Ammon's horn (tissue), 1 donor: ENCODE data around the gene FBXO38.

Experiments
- DNase-seq: peaks from one replicate; pipeline ENCODE4 v3.0.0-alpha.2; 2016; ENCODE audit warnings: low spot score

FBXO38 gene, protein sequence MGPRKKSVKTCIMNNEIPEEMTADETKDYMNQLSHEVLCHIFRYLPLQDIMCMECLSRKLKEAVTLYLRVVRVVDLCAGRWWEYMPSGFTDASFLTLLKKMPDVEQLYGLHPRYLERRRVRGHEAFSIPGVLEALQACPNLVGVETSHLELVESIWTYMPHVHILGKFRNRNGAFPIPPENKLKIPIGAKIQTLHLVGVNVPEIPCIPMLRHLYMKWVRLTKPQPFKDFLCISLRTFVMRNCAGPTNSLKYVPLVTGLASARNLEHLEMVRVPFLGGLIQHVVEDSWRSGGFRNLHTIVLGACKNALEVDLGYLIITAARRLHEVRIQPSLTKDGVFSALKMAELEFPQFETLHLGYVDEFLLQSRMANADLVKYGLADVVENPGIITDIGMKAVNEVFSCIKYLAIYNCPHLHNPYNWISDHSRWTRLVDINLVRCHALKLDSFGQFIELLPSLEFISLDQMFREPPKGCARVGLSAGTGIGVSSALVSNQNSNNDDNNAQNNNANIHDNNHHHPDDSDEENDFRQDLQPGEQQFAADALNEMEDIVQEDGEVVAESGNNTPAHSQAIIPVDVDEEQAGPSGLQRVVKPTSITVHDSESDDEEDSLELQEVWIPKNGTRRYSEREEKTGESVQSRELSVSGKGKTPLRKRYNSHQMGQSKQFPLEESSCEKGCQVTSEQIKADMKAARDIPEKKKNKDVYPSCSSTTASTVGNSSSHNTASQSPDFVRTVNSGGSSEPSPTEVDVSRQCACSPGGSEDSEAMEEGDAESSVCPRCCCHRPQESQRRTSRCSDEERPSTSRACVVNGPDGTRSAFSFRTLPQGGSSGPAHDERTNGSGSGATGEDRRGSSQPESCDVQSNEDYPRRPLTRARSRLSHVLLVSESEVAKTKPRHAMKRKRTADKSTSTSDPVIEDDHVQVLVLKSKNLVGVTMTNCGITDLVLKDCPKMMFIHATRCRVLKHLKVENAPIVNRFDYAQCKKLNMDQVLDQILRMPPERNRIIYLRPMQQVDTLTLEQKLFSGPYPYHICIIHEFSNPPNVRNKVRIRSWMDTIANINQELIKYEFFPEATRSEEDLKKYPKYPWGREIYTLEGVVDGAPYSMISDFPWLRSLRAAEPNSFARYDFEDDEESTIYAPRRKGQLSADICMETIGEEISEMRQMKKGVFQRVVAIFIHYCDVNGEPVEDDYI

DNA sequence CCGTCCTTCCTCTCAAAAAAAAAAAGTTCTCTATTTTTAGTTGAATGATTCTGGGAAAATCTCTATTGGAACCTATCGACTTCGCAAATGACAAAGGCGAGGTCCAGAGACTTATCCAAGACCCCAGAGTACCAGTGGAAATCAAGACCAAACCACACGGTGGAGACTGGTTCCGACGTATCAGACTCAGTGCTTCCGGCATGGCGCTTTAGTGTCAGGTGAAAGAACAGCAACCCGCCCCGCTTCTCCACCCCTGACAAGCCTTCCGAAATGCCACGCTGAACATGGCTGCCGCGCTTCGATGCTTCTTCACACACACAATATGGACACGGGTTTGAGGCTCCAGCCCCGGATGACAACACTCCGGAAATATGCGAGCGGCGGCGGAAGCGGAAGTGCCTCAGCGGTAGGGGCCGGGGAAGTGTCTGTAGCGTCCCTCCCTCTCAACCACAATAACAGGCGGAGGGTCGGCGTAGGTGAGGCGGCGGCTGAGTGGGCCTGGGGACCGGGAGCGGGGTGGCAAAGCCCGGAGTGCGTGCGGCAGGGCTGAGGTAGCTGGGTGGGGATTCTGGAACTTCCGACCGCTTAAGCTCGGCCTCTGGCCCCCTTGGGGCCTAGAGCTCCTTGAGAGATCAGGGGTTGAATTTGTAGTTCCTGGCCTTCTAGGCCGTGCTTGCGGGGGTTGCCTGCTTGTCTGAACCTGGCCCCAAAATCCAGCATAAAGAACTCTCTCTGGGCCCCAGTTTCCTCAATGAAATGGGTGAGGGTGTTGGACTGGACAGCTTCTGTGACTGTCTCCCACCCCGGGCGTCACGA is at the start of gene FBXO38:
TSS of gene FBXO38 (plus strand) at position 395 of the 816 bp plus-strand sequence. CDS start 10,819 bp downstream, outside the sequence.
- DNase-seq = peak; percentile 99

DNA sequence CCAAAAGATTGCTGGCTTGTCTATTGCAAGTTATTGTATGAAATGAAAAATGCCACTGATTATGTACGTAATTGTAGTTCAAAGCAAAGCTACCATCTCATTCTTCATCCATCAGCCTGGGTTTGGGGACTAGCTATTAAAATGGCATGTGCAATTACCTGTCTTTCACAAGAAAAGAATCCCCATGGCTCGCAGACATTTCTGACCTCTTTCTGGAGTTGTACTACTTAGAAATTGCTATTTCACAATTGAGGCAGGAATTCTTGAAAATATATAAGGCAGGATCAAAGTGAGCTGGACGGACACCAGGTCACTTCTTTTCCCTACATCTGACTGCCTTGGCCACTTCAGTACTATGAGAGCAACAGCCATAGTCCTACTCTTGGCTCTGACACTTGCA is 48.5 kb upstream of the FBXO38 start, which contains the start of gene SPINK9:
TSS of gene SPINK9 (plus strand) at position 301 of the 400 bp plus-strand sequence. CDS start at position 356, 55 bp downstream.
- no peak for DNase-seq

DNA sequence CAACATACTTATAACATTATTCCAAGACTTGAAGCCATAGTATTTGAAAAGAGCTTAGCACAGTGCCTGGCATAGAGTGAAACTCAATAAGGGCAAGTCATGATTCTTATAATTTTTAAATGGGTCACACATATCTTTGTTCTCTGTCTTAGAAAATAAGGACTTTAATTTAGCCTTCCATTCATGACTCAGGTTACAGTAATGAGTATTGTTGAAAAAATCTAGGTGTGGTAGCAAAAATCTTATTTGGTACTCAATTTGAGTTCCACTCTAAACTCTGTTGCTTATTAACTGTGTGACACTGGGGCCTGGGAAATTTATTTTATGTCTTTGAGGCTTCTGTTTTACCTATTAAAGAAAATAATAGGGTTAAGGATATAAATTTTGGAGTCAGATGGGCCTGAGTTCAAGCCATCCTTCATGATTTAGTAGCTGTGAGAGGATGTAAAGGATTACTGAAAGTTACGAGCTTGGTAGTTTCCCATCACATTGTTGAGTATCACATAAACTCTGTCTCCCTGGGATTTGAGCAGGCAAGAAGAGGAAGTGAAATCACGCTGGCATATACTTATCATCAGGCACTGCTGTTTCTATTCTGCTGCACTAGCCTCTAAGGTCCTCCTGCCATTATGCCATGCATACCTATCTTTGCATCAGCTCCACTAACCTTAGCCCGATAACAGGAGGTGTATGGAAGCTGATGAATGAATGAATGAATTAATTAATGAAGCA is 46.9 kb upstream of the FBXO38 start:
- peak; percentile 15 for DNase-seq

DNA sequence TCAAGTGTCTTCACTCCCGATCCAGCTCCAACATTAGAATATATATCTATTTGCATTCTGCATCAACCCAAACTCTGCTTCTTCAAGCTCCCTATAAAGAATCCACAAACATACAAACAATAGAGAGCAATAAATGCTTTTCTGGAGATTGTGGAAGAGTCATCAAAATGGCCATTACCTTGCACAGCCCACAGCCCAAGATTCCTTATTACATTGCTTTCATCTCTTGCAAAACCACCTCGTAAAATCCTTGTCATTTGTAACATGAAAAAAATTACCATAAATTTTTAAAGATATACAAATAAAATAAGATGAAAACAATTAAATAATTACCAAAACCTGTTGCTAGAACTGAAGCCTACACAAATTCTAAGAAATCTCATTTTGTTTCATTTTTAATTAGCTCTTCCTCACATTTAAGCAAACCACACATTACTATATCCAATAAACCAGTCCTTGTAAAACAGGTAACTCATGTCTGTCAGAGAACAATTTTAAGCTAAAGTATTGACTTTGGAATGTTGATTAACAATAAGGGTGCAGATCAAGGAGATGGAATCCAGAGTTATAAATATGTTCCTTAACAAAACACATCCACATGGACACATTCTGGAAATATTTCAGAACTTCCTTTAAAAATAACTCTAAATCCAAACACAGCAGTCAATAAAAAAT is 41.2 kb upstream of the FBXO38 start:
- no peak for DNase-seq

DNA sequence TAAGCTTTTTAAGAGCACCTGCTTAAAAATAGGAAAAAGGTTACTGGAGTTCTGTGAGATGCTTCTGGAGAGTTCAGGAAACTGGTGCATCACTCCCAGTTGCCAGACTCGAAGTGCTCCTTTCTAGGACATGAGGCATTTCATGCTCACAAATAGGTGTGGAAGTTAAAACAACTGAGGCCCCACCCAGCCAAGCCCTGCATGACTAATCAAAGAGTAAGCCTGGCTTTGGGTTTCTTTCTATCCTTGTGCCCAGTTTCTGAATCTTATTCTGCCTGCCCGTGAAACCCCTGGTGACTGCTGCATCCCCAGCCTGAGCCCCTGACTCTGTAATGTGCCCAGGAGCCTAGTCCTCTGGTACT is 40.7 kb upstream of the FBXO38 start:
- DNase-seq = no peak

DNA sequence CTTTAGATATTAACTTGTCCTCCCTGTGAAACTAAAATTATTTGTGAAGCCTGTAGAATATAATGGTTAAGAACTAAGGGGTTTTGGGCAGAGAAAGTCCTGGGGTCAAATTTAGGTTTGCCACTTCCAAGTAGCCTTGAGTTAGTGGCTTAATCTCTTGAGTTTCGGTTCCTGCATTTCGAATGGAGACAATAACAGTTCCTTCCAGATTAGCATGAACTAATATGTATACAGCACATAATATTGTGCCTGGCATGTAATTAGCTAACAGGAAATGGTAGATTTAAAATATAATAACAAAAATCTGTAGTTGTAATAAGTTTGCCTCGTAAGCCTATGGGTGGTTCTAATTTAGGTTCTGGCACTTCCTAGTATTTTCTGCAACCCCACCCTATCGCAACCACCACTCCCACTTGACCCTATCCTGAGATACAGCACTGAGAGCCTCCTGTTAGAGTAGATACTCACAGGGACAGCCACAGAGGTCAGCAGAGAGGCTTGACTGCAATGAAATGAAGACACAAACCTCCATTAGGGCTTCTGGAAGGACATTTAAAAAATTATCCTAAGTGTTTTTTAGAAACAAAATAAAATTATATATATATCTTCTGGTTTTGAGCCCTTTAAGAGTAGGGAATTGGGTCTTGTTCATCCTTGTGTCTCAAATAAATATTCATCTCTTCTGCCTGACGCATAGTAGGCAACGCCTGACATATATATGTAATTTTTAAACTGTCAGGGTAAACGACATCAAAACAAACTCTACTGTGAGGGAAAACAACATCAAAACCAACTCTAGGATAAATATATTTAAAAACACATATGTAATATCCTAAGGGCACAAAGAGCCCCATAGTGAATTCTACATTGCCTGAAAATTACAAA is 39.9 kb upstream of the FBXO38 start:
- peak; percentile 2 for DNase-seq

DNA sequence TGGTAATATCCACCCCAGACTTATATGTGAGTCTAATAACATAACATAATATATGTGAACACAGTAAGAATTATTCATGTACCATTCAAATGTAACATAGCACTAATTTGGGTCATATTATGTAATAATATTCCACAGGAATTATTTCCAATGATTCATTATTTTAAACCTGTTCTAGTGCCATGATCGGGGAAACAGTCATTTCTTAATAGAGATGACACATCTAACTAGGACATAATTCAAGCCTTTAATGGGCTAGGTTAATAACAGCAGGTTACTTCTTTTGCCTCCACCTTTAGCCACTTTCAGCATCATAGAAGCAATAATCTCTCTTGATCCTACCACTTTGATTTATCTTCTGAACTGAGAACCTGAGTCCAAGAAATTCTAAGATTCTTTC is 36.1 kb upstream of the FBXO38 start:
- DNase-seq = no peak

DNA sequence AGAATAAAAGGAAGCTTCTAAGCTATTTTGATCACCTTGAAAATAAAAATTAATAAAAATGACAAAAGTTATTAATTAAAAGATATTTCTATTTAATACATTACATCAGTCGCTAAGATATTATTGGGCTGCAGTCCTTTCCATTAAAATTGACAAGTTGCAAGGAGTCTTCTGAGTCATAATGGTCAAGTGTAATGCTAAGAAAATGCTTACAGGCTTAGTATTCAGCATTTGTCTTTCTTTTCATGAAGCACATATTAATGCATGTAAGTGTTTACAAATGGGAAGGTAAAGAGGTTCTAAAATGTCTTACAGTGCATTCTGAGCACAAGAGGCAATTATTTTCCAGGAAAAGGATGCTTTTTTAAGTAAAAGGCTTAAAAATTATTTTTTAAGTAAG is 31.1 kb upstream of the FBXO38 start:
- no peak for DNase-seq

DNA sequence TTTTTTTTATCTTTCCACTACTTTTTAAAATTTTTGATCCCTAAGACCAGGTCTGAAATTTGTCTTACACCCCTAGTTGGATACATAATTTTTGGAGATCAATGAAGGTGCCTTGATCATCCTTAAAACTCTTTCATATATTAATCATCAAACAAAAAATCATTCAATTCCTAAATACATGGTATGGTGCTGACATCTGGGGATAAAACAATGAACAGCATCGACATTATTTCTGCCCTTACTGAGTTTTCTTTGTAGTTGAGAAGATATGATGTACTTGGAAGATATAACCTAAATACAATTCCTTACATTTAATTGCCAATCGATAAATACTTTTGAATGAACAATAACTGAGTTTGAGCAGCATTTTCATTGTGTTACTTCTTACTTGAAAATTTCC is 30.1 kb upstream of the FBXO38 start:
- no peak for DNase-seq

DNA sequence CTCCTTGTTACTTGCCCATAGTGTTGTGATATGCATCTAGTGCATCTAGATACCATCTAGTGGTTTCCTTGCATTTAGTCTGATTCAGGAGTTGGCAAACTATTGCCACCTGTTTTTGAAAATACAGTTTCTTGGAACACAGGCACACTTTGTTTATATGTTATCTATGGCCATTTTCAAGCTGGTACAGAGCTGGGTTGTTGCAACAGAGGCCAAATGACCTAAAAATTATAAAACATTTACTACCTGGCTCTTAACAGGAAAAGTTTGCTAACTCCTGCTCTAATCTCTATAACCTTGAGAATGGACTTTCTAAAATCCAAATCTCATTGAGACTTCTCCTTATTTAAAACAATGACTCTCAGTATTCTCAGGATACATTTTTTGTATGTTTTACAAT is 19.4 kb upstream of the FBXO38 start:
- DNase-seq = no peak

DNA sequence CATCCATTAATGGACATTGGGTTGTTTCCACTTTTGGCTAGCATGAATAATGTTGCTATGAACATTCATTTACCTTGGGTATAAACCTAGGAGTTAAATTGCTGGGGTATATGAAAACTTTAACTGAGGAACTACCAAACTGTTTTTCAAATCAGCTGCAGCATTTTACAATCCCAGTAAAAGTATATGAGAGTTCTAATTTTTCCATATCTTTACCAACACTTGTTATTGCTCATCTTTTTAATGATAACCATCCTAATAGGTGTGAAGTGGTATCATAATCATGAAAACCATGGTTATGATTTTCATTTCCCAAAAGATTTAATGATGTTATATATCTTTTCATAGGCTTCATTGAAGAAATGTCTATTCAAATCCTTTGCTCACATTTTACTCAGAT is 15.5 kb upstream of the FBXO38 start:
- no peak for DNase-seq

DNA sequence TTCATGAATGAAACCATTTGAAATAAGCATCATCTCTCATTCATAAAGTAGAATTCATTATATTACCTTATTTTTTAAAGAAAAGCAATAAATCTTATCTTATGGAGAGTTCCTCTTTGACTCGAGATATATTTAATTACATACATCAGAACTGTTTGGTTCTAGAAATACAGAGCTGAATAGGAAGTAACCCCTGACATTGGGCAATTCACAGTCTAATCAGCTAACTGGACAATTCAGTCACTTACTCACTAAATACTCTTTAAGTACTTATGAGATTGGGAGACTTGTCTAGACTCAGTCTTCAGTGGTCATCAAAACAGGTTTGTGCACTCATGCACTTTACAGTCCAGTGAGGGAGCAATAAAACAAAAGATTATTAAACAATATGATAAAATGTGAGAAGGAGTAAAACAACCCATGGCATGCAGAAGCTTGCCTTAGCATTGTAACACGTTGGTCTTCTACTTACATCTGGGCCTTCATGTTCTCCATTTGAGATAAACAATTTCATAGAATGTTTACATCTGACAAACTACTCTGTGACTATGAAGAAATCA is 11.5 kb upstream of the FBXO38 start:
- DNase-seq = no peak

DNA sequence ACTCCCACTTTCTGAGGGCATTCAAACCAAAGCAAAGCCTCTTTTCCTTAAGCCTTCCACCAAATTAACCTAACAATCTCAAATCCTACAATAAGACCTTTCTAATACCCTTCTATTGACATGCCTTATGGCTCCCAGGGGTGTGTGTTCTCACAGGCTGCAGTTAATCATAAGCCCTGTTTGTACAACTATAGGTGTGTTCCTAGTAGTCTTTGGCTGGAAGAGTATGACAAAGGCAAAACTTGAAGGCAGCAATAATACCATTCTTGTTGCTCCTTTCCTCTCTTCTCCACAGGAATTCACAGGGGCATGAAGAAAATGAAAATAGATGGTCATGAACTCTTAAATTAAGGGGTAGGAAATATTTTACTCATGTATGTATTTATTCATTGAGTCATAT is 10.9 kb upstream of the FBXO38 start:
- no peak for DNase-seq

DNA sequence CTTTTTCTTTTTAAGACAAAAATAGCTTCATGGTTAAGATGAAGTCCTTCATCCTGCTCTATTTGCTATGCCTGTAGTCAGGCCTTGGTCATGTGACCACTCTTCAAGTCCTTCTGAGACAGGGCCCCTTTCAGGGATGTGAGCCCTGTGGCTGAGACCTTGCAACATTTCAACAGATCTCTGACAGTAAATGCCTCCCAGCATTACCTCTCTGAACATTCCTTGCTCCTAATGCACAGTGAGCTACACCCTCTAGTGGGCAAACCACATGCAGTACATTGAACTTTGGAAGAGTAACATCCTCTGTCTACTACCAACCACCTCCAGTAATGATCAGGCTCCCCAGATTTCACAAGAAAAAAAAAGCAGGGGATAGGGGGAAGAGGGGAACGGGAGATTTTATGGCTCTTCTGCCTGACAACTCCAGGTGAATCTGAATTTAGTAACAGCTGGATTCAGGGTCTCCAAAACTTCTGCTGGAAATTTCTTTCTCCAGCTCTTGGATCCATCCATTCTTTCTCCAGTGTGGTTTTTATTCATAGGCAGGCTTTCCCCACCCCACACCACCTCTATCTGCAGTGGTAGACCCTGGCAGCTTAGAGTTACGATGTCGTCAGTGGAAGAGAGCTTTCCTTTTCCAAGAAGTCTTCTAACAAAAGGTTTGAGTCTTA is 8.9 kb upstream of the FBXO38 start:
- DNase-seq = peak; percentile 76

DNA sequence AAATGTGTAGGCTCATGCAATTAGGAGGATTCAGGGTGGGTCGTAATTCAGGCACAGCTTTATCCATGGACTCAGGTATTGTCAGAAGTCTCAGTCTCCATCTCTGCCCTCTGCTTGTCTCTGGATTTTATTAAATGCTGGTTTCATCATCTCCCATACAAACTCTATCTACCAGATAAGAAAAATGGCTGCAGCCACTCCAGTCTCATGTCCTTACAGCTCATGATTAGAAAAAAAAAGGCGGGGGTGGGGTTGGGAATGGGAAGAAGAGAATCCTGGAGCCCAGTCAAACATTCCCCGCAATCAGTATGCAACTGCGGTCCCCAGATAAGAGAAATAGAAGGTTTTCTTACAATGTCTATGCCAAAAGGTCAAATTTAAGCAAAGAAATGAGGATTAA is 7.6 kb upstream of the FBXO38 start:
- DNase-seq = no peak

DNA sequence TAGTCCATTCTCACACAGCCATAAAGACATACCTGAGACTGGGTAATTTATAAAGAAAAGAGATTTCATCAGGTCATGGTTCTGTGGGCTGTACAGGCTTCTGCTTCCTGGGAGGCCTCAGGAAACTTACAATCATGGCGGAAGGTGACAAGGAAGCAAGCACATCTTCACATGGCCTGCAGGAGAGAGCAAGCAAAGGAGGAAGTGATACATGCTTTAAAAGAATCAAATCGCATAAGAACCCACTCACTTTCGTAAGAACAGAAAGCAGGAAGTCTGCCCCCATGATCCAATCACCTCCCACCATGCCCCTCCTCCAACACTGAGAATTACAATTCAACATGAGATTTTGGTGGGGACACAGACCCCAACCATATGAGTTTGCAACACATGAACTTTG is 5.1 kb upstream of the FBXO38 start:
- DNase-seq = no peak

DNA sequence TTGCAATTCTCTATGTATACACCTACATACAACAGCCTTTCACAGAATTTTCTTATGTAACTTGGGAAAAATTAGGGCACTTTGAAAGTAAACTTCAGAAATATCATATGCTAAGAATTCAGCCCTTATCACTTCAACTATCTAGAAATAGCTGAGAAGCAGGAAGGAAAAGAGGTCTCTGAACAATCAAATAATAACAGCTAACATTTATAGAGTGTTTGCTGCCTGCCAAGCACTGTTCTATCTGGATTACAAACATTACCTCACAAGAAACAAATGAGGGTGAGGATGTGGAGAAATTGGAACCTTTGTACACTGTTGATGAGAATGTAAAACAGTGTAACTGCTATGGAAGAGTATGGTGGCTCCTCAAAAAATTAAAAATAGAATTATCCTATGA is 4.4 kb upstream of the FBXO38 start:
- no peak for DNase-seq

DNA sequence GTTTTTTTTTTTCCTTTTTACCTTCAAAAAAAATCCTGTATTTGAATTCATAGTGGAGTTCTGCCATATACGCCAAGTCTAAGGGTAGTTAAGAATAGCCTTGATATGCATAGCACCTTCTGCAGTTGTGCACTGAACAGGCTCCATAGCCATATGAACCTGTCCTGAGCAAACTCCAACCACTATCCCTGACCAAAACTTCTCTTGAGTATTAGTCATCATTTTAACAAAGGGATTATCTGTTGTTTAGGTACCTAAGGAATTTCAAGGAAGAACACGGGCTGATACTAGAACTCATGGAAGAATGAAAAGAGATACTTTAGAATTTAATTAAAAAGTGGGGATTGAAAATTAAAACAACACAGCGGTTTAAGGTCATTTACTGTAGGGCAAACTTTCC is 1.9 kb upstream of the FBXO38 start:
- DNase-seq = no peak
